Testis (tissue), 3 donors: ENCODE measurements around the gene MUC5AC. TPM values are rescaled to one million over a fixed set of nuclear protein-coding genes. Genes with fewer than 3 reads are reported as not detected.

ENCODE experiments used
- DNase-seq: peaks from one replicate; pipeline ENCODE4 v3.0.0-alpha.2; 2019
- H3K27ac ChIP-seq, 2 donors: fragments of 200-600 bp; sonication (generic); one replicate each; pipeline ENCODE4 v1.5.1; 2019
- H3K27me3 ChIP-seq: fragments of 200-600 bp; sonication (generic); one replicate; pipeline ENCODE4 v1.5.1; 2019
- H3K36me3 ChIP-seq: fragments of 200-600 bp; sonication (generic); one replicate; pipeline ENCODE4 v1.5.1; 2017; ENCODE audit warnings: low read depth; ENCODE audit errors: missing control alignments
- H3K4me1 ChIP-seq: fragments of 200-600 bp; sonication (generic); one replicate; pipeline ENCODE4 v1.5.1; 2019
- H3K4me3 ChIP-seq, 2 donors: fragments of 200-600 bp; sonication (generic); one replicate each; pipeline ENCODE4 v1.5.1; 2017 to 2019
- H3K9me3 ChIP-seq: fragments of 200-600 bp; sonication (generic); one replicate; pipeline ENCODE4 v1.5.1; 2017
- CTCF ChIP-seq, 3 experiments: fragments of 450-650 bp in 2 of 3; fragments of 200-600 bp in 1 of 3; sonication (generic) in 1 of 3; IDR thresholded peaks; one replicate each; pipeline ENCODE4 v1.5.1; 2016 to 2019; ENCODE audit warnings: antibody characterized with exemption in 3 of 3, mild to moderate bottlenecking in 2 of 3, moderate library complexity in 1 of 3
- POLR2A ChIP-seq: fragments of 450-650 bp; IDR thresholded peaks from one replicate; pipeline ENCODE4 v1.6.1; 2017; ENCODE audit warnings: antibody characterized with exemption, mild to moderate bottlenecking, moderate library complexity
- WGBS, 2 donors: methylation state at CpG; one replicate each; pipeline ENCODE4 v1.1.5; 2018; 5-methylcytosine and 5-hydroxymethylcytosine counted together
- intact Hi-C: fragments of 100-400 bp; cut with DNase I; formaldehyde crosslinking; loops from one replicate; pipeline ENCODE4 v1.15.1; 2023; ENCODE audit warnings: low total_unique reads
- polyA plus RNA-seq: library from polyadenylated mRNA; stranded (reverse); fragments of 350-450 nt; fragmentation: Illumina TruSeq; extraction: RNeasy Lipid Tissue Mini Kit (QIAGEN cat#74804); gene quantifications from one replicate; pipeline ENCODE4 v1.2.3, GENCODE V29; 2014; ENCODE audit warnings: low read depth, low replicate concordance; ENCODE audit not compliant: insufficient read depth
- total RNA-seq, 2 donors: library from RNA; depleted of rRNA; stranded (reverse); fragments of >200 nt; gene quantifications; one replicate each; pipeline ENCODE4 v1.2.3, GENCODE V29; 2016

MUC5AC gene
- total and polyA plus RNA-seq, 3 donors from 2014 or later, result 0.31 to 0.62 (median 0.32) TPM

GRCh38 chr11:1231396-1232020 is 73.8 kb downstream of the MUC5AC start:
- intact Hi-C loops, result no loop called here
- 60 to 74% methylated on average over 2 to 22 of the region's 22 CpGs for WGBS, 2 donors
- Histone ChIP-seq H3K36me3 (no peaks in the 10 kb centered on the region), H3K9me3 (no peaks in the 10 kb centered on the region), H3K4me1 (no peaks in the 10 kb centered on the region), H3K27ac (no peak overlapping the region), H3K27me3 (no peaks in the 10 kb centered on the region), H3K4me3 (no peak overlapping the region)
- no peak for TF ChIP-seq POLR2A
- TF ChIP-seq CTCF (IDR thresholded peaks at IDR 0.05), result no peak
- DNase-seq, result no peak

- intact Hi-C loops, result no loop called here
- no peak for DNase-seq
- WGBS, 2 donors, result 90% methylated on average over 6 to 46 of the region's 46 CpGs
- no peaks in the 10 kb centered on the region for H3K27me3 ChIP-seq
- no peaks in the 10 kb centered on the region for H3K36me3 ChIP-seq
- H3K9me3 ChIP-seq, result no peaks in the 10 kb centered on the region
- H3K27ac ChIP-seq, result no peak overlapping the region
- H3K4me3 ChIP-seq, result no peak overlapping the region
- TF ChIP-seq POLR2A (no peak), CTCF (IDR thresholded peaks at IDR 0.05) (no peak)
- H3K4me1 ChIP-seq, result no peaks in the 10 kb centered on the region
Observed at GRCh38 chr11:1232021-1232882, 74.5 kb downstream of the MUC5AC start.

DNA sequence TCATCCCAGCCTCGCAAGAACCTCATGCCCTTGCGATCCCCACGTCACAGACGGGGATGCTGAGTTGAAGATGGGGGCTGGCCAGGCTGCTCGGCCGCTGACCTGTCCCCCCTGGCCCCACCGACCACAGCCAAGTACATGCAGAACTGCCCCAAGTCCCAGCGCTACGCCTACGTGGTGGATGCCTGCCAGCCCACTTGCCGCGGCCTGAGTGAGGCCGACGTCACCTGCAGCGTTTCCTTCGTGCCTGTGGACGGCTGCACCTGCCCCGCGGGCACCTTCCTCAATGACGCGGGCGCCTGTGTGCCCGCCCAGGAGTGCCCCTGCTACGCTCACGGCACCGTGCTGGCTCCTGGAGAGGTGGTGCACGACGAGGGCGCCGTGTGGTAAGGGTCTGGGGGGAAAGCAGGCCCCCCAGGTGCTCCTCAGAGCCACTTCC is 75.1 kb downstream of the MUC5AC start:
- Histone ChIP-seq H3K9me3 (no peaks in the 10 kb centered on the region), H3K36me3 (no peaks in the 10 kb centered on the region), H3K4me1 (no peaks in the 10 kb centered on the region), H3K4me3 (no peak overlapping the region), H3K27ac (no peak overlapping the region), H3K27me3 (no peaks in the 10 kb centered on the region)
- 82 to 89% methylated on average over 10 to 30 of the region's 30 CpGs for WGBS, 2 donors
- intact Hi-C loops, result no loop called here
- no peak for DNase-seq
- no peak for TF ChIP-seq CTCF (IDR thresholded peaks at IDR 0.05)
- no peak for TF ChIP-seq POLR2A

DNA sequence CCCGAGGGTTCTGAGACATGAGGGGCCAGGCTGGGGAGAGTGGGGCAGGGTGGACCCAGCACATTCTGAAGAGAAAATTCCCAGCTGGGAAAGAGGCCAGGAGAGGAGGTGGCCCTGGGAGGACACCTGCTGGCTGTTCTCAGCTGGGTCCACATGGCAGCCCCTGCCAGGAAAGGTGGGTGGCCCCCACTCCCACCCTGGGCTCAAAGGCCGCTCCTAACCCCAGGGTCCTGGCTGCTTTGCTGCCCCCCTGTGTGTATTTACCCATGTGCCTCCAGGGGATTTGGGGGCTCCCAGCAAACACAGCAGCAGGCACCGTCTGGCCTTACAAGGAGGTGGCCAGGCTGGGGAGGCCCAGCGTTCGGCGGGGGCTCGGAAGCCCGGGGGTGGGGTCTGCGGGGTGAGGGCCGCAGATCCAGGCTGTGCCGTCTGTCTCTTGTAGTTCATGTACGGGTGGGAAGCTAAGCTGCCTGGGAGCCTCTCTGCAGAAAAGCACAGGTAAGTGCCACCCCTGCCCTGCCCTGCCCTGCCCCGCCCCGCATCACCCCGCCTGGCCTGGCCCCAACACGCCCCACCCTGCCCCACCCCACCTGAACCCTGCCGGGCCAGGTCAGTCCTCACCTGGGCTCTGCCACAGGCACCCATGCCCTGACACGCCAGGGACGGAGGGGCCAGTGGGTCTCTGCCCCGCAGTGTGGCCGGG is 75.7 kb downstream of the MUC5AC start:
- no peaks in the 10 kb centered on the region for H3K36me3 ChIP-seq
- no peaks in the 10 kb centered on the region for H3K9me3 ChIP-seq
- WGBS, 2 donors, result 80 to 90% methylated on average over 8 to 14 of the region's 21 CpGs
- DNase-seq, result no peak
- H3K4me1 ChIP-seq, result no peaks in the 10 kb centered on the region
- intact Hi-C loops, result no loop called here
- TF ChIP-seq POLR2A, result no peak
- TF ChIP-seq CTCF (IDR thresholded peaks at IDR 0.05), result no peak
- no peaks in the 10 kb centered on the region for H3K27me3 ChIP-seq
- no peak overlapping the region for H3K4me3 ChIP-seq
- H3K27ac ChIP-seq, result no peak overlapping the region
